ENCODE data around the gene TBATA. TPM values are rescaled to one million over a fixed set of nuclear protein-coding genes. Genes with fewer than 3 reads are reported as not detected.

TBATA gene
- total and polyA plus RNA-seq, 2 donors, result not detected

DNA sequence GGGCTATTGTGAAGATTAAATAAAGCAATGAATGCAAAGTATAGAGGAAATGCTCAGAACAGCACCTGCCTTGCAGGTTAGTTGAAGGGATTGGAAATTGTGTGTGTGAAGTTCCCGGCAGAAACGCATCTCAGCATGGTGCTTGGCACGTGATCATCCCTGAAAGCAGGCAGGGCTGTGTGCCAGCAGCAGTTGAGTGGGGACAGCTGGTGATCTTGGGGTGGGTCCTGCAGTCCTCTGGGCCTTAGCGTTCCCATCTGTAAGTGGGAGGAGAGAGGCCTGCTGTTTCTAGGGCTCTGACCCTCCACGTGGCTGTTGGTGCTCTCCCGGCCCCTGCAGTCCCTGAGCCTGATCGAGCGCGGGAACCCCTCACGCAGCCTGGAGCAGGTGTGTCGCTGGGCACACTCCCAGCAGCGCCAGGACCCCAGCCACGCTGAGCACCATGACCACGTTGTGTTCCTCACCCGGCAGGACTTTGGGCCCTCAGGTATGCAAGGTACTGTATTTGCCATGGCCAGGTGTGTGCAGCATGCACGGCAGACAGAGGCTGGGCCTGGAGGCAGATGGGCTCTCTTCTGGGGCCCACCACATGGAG is 55.3 kb downstream of the TBATA start:
- WGBS, result 56% methylated on average over 16 of the region's 16 CpGs
- no peak for DNase-seq (ENCODE audit: extremely low spot score)
- Histone ChIP-seq H3K4me1 (ENCODE audit: insufficient read depth) (no peaks in the 10 kb centered on the region), H3K27ac (ENCODE audit: low read depth) (no peak overlapping the region), H3K4me3 (ENCODE audit: low read depth, low read length) (no peak overlapping the region), H3K36me3 (ENCODE audit: insufficient read depth) (no peaks in the 10 kb centered on the region)

GRCh38 chr10:70728328-70728727 is 56.8 kb downstream of the TBATA start:
- no peaks in the 10 kb centered on the region for H3K36me3 ChIP-seq (ENCODE audit: insufficient read depth)
- H3K4me3 ChIP-seq (ENCODE audit: low read depth, low read length), result no peak overlapping the region
- 68% methylated on average over 2 of the region's 2 CpGs for WGBS
- no peak overlapping the region for H3K27ac ChIP-seq (ENCODE audit: low read depth)
- no peak for DNase-seq (ENCODE audit: extremely low spot score)
- no peaks in the 10 kb centered on the region for H3K4me1 ChIP-seq (ENCODE audit: insufficient read depth)

- H3K27ac ChIP-seq (ENCODE audit: low read depth), result no peak overlapping the region
- no peak overlapping the region for H3K4me3 ChIP-seq (ENCODE audit: low read depth, low read length)
- WGBS, result 85% methylated on average over 10 of the region's 10 CpGs
- DNase-seq (ENCODE audit: extremely low spot score), result no peak
- H3K4me1 ChIP-seq (ENCODE audit: insufficient read depth), result no peaks in the 10 kb centered on the region
- H3K36me3 ChIP-seq (ENCODE audit: insufficient read depth), result no peaks in the 10 kb centered on the region
Measured at GRCh38 chr10:70726909-70727495, 58.2 kb downstream of the TBATA start.

GRCh38 chr10:70723771-70724170 is 61.4 kb downstream of the TBATA start:
- DNase-seq (ENCODE audit: extremely low spot score), result no peak
- 88% methylated on average over 3 of the region's 3 CpGs for WGBS
- H3K36me3 ChIP-seq (ENCODE audit: insufficient read depth), result no peaks in the 10 kb centered on the region
- no peaks in the 10 kb centered on the region for H3K4me1 ChIP-seq (ENCODE audit: insufficient read depth)
- no peak overlapping the region for H3K4me3 ChIP-seq (ENCODE audit: low read depth, low read length)
- H3K27ac ChIP-seq (ENCODE audit: low read depth), result no peak overlapping the region

DNA sequence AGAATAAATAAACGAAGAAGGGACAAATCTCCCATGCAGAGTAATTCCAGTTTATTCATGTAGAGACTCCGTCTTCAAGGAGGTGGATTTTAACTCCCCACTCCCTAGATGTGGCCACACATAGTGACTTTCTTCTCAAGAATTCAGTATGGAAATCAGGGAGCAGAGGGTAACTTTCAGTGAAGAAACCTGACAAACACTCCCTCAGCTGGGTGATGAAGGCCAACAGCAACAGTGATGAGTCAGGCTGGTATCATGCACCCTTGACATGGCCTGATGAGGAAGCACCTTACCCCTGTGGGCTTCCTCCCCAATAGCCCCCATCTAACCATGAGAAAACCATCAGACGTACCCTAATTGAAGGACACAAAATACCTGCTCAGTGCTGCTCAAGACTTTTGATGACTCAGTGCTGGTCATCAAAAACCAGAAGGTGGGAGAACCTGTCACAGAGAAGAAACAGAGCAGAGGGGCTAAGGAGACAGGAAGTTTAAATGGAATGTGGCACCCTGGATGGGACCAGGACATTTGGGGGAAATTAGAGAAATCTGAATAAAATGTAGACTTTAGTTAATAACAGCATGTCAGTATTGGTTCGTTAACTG is 62.3 kb downstream of the TBATA start:
- WGBS, result 87% methylated on average over 4 of the region's 4 CpGs

More for the DNA sequence above, 62.3 kb downstream of the TBATA start:
- no peaks in the 10 kb centered on the region for H3K4me1 ChIP-seq (ENCODE audit: insufficient read depth)
- H3K27ac ChIP-seq (ENCODE audit: low read depth), result no peak overlapping the region
- H3K4me3 ChIP-seq (ENCODE audit: low read depth, low read length), result no peak overlapping the region
- no peaks in the 10 kb centered on the region for H3K36me3 ChIP-seq (ENCODE audit: insufficient read depth)
- DNase-seq (ENCODE audit: extremely low spot score), result no peak

Small RNA genes within 50 kb of the gene (small RNA-seq; reads per million reads assigned to genes)
- not detected for gene RPS26P40

Other genes with a start within 250 kb of the TBATA start
- 0.90 TPM for gene PRF1, start 182.6 kb downstream of the TBATA start, total RNA-seq
- gene PRF1, start 182.6 kb downstream of the TBATA start, polyA plus RNA-seq, result 1.3 TPM
- gene ADAMTS14, start 112.9 kb downstream of the TBATA start, total RNA-seq, result 13.7 TPM
- 0.46 TPM for gene ADAMTS14, start 112.9 kb downstream of the TBATA start, polyA plus RNA-seq
- gene SGPL1, start 30.6 kb upstream of the TBATA start, total RNA-seq, result 61.3 TPM
- gene SGPL1, start 30.6 kb upstream of the TBATA start, polyA plus RNA-seq, result 14.6 TPM
- 25.6 TPM for gene PCBD1, start 103.2 kb upstream of the TBATA start, total RNA-seq
- 95.0 TPM for gene PCBD1, start 103.2 kb upstream of the TBATA start, polyA plus RNA-seq

Data from urinary bladder (tissue), 4 donors.